HCT116 (cell line): Measurements from ENCODE around the gene TROAP. TPM values are rescaled to one million over a fixed set of nuclear protein-coding genes. Genes with fewer than 3 reads are reported as not detected.

ENCODE experiments used
- ATAC-seq: fragments of 200-7000 bp; cut with Tn5 transposase; 2 replicates; pipeline ENCODE4 v1.9.1; 2020; ENCODE audit warnings: mild to moderate bottlenecking, moderate library complexity
- BruUV-seq: library from RNA; stranded (reverse); fragments of 400-500 nt; replicated peaks from 2 replicates; lab custom pipeline; 2021; lab: Mats Ljungman, UMichigan
- CTCF ChIA-PET: fragments of 300-600 bp; sonication (Branson Sonifier 250); formaldehyde crosslinking; loops from one replicate; lab custom pipeline; 2021; ENCODE audit warnings: antibody characterized with exemption; lab: Charles Lee
- POLR2A ChIA-PET: fragments of 300-600, 350-600 bp; sonication (Branson Sonifier 250); formaldehyde crosslinking; loops from one replicate; lab custom pipeline; 2021; ENCODE audit warnings: antibody characterized with exemption; lab: Charles Lee
- RAD21 ChIA-PET, 2 experiments: fragments of 300-600 bp; sonication (Branson Sonifier 250); formaldehyde crosslinking; loops; one replicate each; lab custom pipeline; 2023; ENCODE audit warnings: low total read pairs in 2 of 2; ENCODE audit not compliant: uncharacterized antibody in 2 of 2, unreplicated experiment in 2 of 2, low non-redundant PET in 1 of 2; lab: Charles Lee
- DNase-seq: peaks from one replicate; pipeline ENCODE4 v3.0.0-alpha.2; 2010; ENCODE audit warnings: low read depth, low spot score
- H2AFZ ChIP-seq: fragments of 200-600 bp; shearing (Covaris generic), sonication (generic); 2 replicates; pipeline ENCODE4 v1.6.1; 2017; ENCODE audit warnings: low read depth, mixed run types, mixed read lengths, antibody characterized with exemption, low read length; ENCODE audit not compliant: poor library complexity, severe bottlenecking
- H3K27ac ChIP-seq: 2 replicates; pipeline ENCODE4 v1.5.1; 2012; ENCODE audit warnings: low read depth, low read length
- H3K27me3 ChIP-seq: fragments of 200-600 bp; sonication (generic); 2 replicates; pipeline ENCODE4 v1.6.1; 2016; ENCODE audit warnings: mixed run types, low read length, mixed read lengths; ENCODE audit not compliant: insufficient read depth
- H3K36me3 ChIP-seq, 2 experiments: fragments of 200-500 bp in 1 of 2; fragments of 200-600 bp in 1 of 2; sonication (Bioruptor generic) in 1 of 2; sonication (generic) in 1 of 2; 2 replicates each; pipeline versions ENCODE4 v1.5.1 to v1.6.1; 2014 to 2016; ENCODE audit warnings: low read length in 2 of 2, inconsistent platforms in 1 of 2, mixed read lengths in 1 of 2, mixed run types in 1 of 2; ENCODE audit not compliant: insufficient read depth in 2 of 2, control insufficient read depth in 1 of 2
- H3K4me1 ChIP-seq, 2 experiments: fragments of 200-600 bp in 1 of 2; sonication (generic) in 1 of 2; 2 replicates each; pipeline versions ENCODE4 v1.5.1 to v1.6.1; 2012 to 2017; ENCODE audit warnings: low read length in 2 of 2, inconsistent platforms in 1 of 2, mild to moderate bottlenecking in 1 of 2, mixed read lengths in 1 of 2, mixed run types in 1 of 2, moderate library complexity in 1 of 2; ENCODE audit not compliant: insufficient read depth in 2 of 2, control insufficient read depth in 1 of 2
- H3K4me2 ChIP-seq: fragments of 200-600 bp; sonication (generic); 2 replicates; pipeline ENCODE4 v1.6.1; 2017; ENCODE audit warnings: mixed run types, low read length, mixed read lengths
- H3K4me3 ChIP-seq, 2 experiments: fragments of 200-600 bp in 1 of 2; sonication (generic) in 1 of 2; replicated peaks in 1 of 2; 2 replicates each; pipeline ENCODE4 v1.5.1; 2011 to 2016; ENCODE audit warnings: low read length in 2 of 2, control low read depth in 1 of 2, low read depth in 1 of 2, mild to moderate bottlenecking in 1 of 2, mixed read lengths in 1 of 2, mixed run types in 1 of 2
- H3K79me2 ChIP-seq: fragments of 200-600 bp; sonication (generic); 2 replicates; pipeline ENCODE4 v1.6.1; 2017; ENCODE audit warnings: mild to moderate bottlenecking, mixed run types, low read length, moderate library complexity, mixed read lengths; ENCODE audit not compliant: insufficient read depth
- H3K9ac ChIP-seq: fragments of 200-600 bp; sonication (generic); 2 replicates; pipeline ENCODE4 v1.6.1; 2016; ENCODE audit warnings: low read length, mixed read lengths
- H3K9me2 ChIP-seq: fragments of 200-600 bp; sonication (generic), shearing (Covaris generic); 2 replicates; pipeline ENCODE4 v1.6.1; 2017; ENCODE audit warnings: mixed run types, mild to moderate bottlenecking, moderate library complexity; ENCODE audit not compliant: insufficient read depth
- H3K9me3 ChIP-seq, 2 experiments: fragments of 200-500 bp in 1 of 2; fragments of 200-600 bp in 1 of 2; sonication (Bioruptor generic) in 1 of 2; sonication (generic) in 1 of 2; 2 replicates each; pipeline ENCODE4 v1.6.1; 2014 to 2017; ENCODE audit warnings: low read length in 2 of 2, mixed read lengths in 2 of 2, inconsistent platforms in 1 of 2, low read depth in 1 of 2, mild to moderate bottlenecking in 1 of 2, mixed run types in 1 of 2, moderate library complexity in 1 of 2; ENCODE audit not compliant: control insufficient read depth in 1 of 2, insufficient read depth in 1 of 2
- H4K20me1 ChIP-seq: fragments of 200-600 bp; sonication (generic), shearing (Covaris generic); 2 replicates; pipeline ENCODE4 v1.6.1; 2017; ENCODE audit warnings: mixed run types, mild to moderate bottlenecking, moderate library complexity; ENCODE audit not compliant: insufficient read depth
- CBX3 ChIP-seq: IDR thresholded peaks from 2 replicates; pipeline ENCODE4 v1.6.1; 2012; ENCODE audit warnings: low read depth
- CEBPB ChIP-seq: IDR thresholded peaks from 2 replicates; pipeline ENCODE4 v1.6.1; 2012; ENCODE audit warnings: low read depth
- CTCF ChIP-seq, 3 experiments: fragments of 200-600 bp in 1 of 3; sonication (generic) in 1 of 3; IDR thresholded peaks in 2 of 3; conservative IDR thresholded peaks in 1 of 3; 2 replicates each; pipeline ENCODE4 v1.5.1; 2012 to 2017; ENCODE audit warnings: low read depth in 2 of 3, low read length in 2 of 3, antibody characterized with exemption in 1 of 3, borderline replicate concordance in 1 of 3, control low read depth in 1 of 3, mild to moderate bottlenecking in 1 of 3, mixed read lengths in 1 of 3, mixed run types in 1 of 3, moderate library complexity in 1 of 3; ENCODE audit not compliant: insufficient read depth in 1 of 3
- ELF1 ChIP-seq: IDR thresholded peaks from 2 replicates; pipeline ENCODE4 v1.6.1; 2012; ENCODE audit warnings: low read depth, borderline replicate concordance
- EZH2 ChIP-seq: fragments of 200-600 bp; sonication (generic); IDR thresholded peaks from 2 replicates; pipeline ENCODE4 v1.6.1; 2017; ENCODE audit warnings: antibody characterized with exemption, mixed run types
- EZH2phosphoT487 ChIP-seq: fragments of 200-600 bp; IDR thresholded peaks from 2 replicates; pipeline ENCODE4 v1.6.1; 2018; ENCODE audit warnings: antibody characterized with exemption, borderline replicate concordance
- JUND ChIP-seq: IDR thresholded peaks from 2 replicates; pipeline ENCODE4 v1.6.1; 2012
- POLR2A ChIP-seq: IDR thresholded peaks from 2 replicates; pipeline ENCODE4 v1.7.0; 2011; ENCODE audit warnings: borderline replicate concordance; ENCODE audit not compliant: insufficient read depth, insufficient read length; ENCODE audit errors: extremely low read depth
- POLR2AphosphoS5 ChIP-seq: IDR thresholded peaks from 2 replicates; pipeline ENCODE4 v1.6.1; 2011; ENCODE audit warnings: mild to moderate bottlenecking, low read depth, low read length, moderate library complexity
- RAD21 ChIP-seq: IDR thresholded peaks from 2 replicates; pipeline ENCODE4 v1.6.1; 2012; ENCODE audit warnings: low read depth, mild to moderate bottlenecking
- REST ChIP-seq: IDR thresholded peaks from 2 replicates; pipeline ENCODE4 v1.6.1; 2012; ENCODE audit warnings: low read depth
- TCF7L2 ChIP-seq: IDR thresholded peaks from 2 replicates; pipeline ENCODE4 v1.7.0; 2011; ENCODE audit warnings: borderline replicate concordance, inconsistent platforms; ENCODE audit not compliant: insufficient read depth, insufficient read length; ENCODE audit errors: extremely low read depth
- ZBTB33 ChIP-seq: IDR thresholded peaks from 2 replicates; pipeline ENCODE4 v1.6.1; 2011; ENCODE audit warnings: mild to moderate bottlenecking, low read length, moderate library complexity; ENCODE audit not compliant: insufficient replicate concordance; ENCODE audit errors: extremely low read depth
- ZFX ChIP-seq: fragments of 450-650 bp; IDR thresholded peaks from 2 replicates; pipeline ENCODE4 v1.6.1; 2017
- ZNF274 ChIP-seq: fragments of 200-500 bp; sonication (Bioruptor generic); IDR thresholded peaks from 2 replicates; pipeline ENCODE4 v1.6.1; 2014; ENCODE audit warnings: mild to moderate bottlenecking, low read depth, low read length, inconsistent platforms
- intact Hi-C: fragments of 100-400 bp; cut with micrococcal nuclease; formaldehyde crosslinking; loops from 2 replicates; pipeline ENCODE4 v1.10.0; 2022
- total RNA-seq: library from RNA; stranded (reverse); gene quantifications from one replicate; pipeline ENCODE4 v1.2.1, GENCODE V29; 2021; ENCODE audit not compliant: unreplicated experiment

The TROAP gene
- total RNA-seq, 1 experiment from 2014 or later: 99.1 TPM

- ATAC-seq: no peak
- Histone ChIP-seq H2AFZ (no peak overlapping the region), H3K36me3 (no peaks in the 10 kb centered on the region), H3K27me3 (no peaks in the 10 kb centered on the region), H3K4me2 (no peak overlapping the region), H3K79me2 (no peaks in the 10 kb centered on the region), H3K4me1 (peaks cover 0 to 4% of the 10 kb centered on the region in 2 experiments; a peak in 2 of 4 replicates), H3K4me3 (no peak overlapping the region), H4K20me1 (no peaks in the 10 kb centered on the region), H3K9ac (no peak overlapping the region), H3K27ac (no peak overlapping the region), H3K9me3 (no peaks in the 10 kb centered on the region), H3K9me2 (no peaks in the 10 kb centered on the region)
- intact Hi-C loops: no loop called here
- BruUV-seq: no TSS peak
- RAD21 ChIA-PET: no interaction called here
- TF ChIP-seq CEBPB (no peak), JUND (no peak), ZFX (no peak), ZBTB33 (no peak), REST (no peak), TCF7L2 (no peak), EZH2 (no peak), CTCF (IDR thresholded peaks at IDR 0.05 in 2 of 3, conservative IDR thresholded peaks at IDR 0.05 in 1 of 3; ENCODE audit: borderline replicate concordance in 1 of 3, insufficient read depth in 1 of 3, low read depth in 2 of 3, low read length in 2 of 3) (no peak), RAD21 (no peak), CBX3 (no peak), EZH2phosphoT487 (no peak), POLR2AphosphoS5 (no peak), ELF1 (no peak), POLR2A (no peak), ZNF274 (no peak)
- CTCF ChIA-PET: interaction anchor here (0.6 to 0.8 kb wide), 2 partner anchors 9 to 42 kb away, joined by 3 read pairs; no protein-coding TSS in a partner anchor
- DNase-seq: no peak
- POLR2A ChIA-PET: no interaction called here
Measured at GRCh38 chr12:49305762-49306510, 17.1 kb upstream of the TROAP start.
